ENCODE data around the gene MARK1.
"Not testable (repeated sequence)": the region's sequence is repeated elsewhere in the genome, so short reads cannot be mapped to it uniquely, and the experiment has no call there.

MARK1 gene

DNA sequence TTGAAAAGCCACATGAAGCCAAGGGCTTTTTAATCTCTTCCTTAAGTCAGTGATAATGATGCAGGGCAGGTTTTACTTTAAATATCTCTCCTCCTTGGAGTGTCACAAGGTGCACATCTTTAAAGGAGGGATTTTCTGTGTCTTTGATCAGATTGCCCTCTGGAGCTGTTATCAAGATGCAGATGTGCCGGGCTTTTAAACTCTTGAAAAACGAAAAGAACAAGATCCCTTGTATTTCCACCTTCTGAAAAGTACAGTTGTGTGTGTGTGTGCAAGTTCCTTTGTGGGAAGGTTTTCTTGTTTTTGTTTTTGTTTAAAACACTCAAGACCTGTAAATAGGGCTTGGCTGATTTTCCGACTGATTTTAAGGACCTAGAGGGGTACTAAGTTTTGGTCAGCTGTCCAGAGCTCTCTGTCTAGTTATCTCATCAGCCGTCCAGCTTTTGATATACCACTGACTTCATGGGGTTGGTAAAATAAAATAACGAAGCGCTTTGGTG is 1.6 kb downstream of the MARK1 start:
- DNase-seq: no peak

DNA sequence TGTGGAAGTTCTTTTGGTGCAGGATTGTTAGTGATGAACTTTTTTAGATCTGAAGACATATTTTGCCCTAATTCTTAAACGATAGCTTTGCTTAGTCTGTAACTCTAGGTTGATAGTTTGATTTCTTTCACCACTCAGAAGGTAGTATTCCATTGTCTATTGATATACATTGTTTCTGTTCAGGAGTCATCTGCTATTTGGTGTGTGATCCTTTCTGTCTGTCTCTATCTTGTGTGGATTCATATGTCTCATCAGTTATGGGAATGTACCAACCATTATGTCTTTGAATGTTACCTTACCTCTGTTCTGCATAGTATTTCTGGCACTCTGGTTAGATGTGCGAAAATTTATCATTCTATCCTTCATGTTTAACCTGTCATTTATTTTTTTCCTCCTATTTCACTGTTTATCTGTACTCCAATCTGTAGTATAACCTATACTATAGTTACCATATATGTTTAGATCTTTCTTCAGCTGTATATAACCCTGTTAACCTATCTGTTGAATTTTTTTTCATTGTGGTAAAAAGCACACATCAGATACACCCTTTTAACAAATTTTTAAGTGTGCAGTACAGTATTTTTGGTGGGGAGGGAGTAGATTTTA is 5.7 kb downstream of the MARK1 start:
- DNase-seq: no peak

DNA sequence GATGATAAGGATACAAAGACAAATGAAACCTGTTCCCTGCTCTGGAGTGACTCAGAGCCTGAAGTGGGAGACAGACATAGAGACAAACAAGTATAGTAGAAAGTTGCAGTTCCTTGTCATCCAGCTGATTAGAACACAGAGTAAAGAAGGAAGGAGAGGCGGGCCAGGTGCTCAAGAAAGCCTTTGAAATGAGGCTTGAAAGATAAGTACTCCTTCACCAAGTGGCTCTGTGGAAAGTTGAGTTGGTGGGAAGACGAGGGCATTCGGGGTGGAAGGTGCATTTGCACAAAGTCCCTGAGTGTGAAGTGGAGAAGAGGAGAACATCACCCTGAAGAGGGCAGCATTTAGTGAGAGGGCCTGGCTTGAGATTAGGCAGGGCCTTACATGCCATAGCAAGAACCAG is 17.0 kb downstream of the MARK1 start:
- DNase-seq: no peak

DNA sequence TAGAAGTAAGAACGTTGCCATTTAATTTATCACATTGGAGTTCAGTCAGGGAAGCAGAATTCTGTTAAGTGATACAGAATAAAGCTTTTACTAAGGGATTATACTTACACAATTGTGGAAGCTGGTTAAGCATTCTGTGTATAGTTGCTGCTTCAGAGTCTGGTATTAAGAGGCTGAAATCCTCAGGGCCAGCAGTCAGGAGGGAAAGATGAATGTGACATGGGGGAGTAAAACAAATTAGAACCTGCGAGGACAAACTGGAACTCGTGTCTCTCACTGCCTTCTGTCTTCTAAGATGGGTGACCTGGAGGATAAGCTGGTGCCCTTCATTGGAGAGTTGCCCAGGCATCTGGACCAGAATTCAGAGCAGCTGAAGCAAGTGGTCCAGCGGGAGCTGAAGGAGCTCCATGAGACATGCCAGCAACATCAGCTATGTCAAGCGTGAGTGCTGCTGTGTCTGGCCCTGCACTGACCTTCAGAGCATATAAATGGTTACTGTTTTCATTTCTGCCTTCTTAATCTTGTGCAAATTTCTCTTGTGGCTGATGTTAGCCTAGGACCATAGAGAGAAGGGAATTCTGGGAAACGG is 23.0 kb downstream of the MARK1 start:
- no peak for DNase-seq

DNA sequence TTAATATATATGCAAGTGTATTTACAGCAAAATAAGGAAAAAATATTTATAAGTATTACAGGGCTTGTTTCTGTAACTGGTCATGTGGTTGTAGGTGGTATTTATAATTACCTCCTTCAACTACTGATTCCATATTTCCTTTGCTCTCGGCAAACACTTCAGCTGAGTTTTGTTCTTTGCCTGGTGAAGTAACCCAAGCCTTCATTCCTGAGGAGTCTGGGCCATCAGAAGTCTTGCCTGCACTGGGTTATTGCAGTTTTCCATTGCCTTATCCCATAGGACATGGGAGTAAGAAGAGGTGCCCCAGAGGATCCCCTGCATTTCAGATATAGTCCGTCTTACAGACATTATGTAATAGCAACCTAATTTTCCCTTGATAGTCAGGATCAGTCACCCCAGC is 23.8 kb downstream of the MARK1 start:
- DNase-seq: no peak

DNA sequence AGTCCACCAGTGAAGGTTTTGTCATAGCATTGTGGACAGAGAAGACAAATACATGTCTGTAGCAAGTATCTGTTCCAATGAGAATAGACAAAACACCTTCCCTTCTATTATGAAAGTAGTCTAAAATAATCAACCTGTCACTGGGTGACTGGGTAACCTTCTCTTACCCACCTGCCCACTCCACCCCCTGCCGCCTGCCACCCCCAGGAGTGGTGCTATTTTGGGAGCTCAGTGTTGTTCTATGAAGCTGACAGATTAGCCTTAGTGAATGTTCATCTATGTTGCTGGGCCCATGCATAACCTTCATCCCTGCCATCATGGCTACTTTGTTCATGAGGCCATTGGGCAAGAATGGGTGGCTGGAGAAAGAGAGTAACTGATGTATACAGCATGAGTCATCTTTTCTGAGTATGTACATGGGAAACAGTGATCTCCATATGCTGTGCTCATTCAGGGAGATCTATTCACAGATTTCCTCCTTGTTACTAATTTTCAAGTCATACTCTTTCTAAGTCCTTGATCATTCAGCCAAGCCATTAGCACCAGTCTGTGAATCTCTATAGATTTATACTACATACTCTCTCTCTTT is 24.8 kb downstream of the MARK1 start:
- DNase-seq: no peak

DNA sequence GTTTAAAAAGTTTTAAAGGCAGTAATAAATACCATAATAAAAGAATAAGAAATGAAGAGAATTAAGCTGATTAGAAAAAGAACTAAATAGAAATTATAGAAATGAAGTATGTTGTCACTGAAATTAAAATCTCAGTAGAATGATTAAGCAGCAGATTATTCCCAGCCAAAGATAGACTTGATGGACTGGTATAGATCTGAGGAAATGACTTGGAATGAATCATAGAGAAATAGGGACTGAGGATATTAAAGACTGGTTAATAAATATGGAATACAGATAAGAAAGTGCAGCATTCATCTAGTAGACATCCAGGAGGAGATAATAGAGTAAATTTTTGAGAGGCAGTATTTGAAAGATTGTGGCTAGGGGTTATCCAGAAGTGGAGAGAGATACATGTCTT is 28.7 kb downstream of the MARK1 start:
- DNase-seq: no peak

DNA sequence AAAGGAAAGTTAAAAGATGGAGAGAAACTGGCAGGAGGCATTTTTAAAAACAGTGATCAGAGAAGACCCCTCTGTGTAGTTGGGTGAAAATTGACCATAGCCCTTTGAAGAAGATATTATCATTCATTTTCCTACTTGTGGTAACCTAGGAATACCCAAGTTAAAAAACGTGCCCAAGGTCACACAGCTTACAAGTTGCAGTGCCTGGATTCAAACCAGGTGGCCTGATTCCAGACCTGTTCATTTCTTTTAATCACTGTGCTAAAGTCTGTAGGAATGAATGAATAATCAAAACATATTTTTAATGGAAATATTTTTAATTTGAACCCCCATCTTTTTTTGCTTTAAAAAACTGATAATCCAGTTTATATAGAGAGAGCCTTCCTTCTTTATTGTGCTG is 35.6 kb downstream of the MARK1 start:
- no peak for DNase-seq

DNA sequence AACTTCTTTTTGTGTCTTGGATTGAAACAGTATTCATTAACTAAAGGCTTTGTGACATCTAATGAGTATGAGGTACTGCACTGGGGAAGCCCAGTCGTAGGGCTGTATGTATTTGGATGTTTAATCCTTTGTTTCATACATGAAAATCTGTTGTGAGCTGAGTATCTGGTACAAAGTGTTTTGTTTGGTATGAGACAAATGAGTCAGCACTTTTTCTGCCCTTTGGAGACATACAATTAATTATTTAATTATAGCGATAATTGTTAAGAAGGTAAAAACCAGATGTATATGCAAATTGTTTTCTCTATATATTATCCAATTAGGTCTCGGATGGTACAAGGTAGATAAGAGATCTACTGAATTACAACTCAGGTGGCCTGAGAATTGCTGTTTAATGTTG is 36.3 kb downstream of the MARK1 start:
- no peak for DNase-seq

DNA sequence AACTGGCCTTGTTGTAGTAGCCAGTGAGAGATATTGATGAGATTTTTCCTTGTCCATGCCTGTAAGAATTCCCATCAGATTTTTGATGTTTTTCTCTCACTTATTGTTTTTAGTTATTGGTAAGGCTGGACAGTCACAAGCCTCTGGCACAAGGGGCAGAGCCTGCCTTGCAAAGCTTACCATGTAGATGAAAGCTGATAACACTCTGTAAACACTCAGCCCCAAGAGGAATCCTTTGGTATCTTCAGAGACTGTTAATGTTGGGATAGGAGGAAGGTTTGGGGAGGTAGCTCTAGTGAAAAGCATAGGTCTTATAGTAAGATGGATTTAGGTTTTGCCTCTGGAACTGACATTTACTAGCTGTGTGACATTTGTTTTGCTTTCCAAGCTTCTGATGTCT is 37.7 kb downstream of the MARK1 start:
- no peak for DNase-seq

DNA sequence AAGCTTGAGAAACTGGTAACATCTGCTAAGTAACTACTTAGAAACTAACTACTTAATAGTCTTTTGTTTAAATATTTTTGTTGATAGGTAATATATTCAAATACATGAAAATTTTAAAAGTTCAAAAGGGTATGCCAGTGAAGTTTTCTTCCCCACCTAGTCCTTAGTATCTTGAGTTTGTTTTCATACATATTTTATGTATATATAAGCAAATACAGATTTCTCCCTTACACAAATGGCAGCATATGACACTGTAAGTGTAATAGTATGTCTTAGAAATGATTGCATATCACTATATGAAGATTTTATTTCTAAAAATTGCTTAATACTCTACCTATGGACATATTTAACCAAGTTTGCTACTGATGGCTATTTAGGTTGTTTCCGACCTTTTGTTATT is 38.9 kb downstream of the MARK1 start:
- no peak for DNase-seq

DNA sequence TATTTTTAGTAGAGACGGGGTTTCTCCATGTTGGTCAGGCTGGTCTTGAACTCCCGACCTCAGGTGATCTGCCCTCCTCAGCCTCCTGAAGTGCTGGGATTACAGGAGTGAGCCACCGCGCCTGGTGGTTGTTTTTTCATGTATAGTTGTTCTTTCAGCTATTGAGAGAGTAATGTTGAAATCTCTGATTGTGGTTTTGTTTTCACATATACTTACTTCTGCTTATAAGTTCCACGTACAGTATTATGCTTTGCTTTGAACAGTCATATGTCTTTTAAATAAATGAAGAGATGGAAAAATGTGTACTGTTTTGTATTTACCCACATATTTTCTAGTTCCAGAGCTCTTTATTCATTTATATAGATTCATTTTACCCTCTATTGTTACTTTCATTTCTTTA is 44.5 kb downstream of the MARK1 start:
- DNase-seq: no peak

DNA sequence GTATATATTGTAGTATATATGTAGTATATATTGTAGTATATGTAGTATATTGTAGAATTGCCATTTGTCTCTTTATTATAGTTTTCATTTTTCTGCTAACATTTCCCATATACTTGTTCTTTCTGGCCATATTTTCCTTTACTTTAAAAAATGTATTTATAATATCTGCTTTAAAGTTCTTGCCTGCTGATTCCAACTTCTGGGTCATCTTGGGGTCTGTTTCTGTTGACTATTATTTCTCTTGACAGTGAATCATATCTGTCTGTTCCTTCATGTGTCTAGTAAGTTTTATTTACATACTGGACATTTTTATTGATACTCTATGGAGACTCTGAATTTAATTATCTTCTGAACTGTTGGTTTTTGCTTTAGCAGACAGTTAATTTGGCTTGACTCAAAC is 45.9 kb downstream of the MARK1 start:
- DNase-seq: no peak

DNA sequence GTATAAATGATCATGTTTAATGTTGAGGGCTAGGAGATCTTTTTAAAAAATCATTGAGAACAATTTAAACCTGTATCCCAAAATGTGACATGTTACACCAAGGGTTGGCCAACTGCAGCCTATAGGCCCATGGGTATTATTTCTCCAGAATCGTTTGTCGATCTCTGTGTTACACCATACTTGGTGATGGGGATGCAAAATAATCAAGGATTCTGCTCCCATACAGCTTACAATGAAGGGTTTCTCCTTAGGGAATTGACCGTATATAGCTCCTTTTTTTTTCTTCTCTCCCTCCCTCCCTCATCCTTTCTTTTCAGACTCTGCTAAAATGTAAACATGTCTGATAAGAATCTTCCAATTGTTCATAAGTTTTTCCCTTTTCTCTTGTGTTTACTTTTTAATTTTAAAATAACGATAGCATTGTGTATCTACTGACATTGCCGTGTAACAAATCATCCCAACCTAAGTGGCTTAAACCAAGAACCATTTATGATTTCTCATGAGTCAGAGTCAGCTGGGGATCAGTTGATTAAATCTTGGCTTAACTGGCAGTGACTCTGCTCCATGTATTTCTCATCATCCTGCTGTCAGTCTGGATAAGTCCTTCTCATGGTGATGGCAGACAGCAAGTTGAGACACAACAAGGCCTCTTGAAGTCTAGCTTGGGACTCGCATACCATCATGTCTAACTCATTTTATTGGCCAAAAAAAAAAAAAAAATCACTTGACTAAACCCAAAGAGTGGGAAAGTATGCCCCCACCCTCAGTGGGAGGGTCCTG is 48.0 kb downstream of the MARK1 start:
- no peak for DNase-seq

DNA sequence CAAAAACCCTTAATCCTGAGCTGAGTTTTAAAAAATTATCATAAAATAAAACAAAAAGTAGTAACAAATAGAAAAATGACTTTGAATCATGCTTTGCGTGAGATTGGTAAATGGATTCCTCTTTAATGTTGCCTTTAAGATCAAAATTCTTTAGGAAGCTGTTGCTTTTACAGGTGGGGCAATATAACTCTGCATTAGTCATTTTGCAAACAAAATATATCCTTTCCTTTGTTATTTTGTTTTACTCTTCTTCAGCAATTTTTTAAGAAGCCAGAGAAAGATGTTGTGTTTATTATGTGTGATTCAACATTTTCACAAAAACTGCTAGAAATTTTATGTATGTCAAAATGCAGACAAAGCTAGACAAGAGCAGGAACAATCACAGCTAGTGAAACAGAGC is 50.0 kb downstream of the MARK1 start:
- DNase-seq: no peak

DNA sequence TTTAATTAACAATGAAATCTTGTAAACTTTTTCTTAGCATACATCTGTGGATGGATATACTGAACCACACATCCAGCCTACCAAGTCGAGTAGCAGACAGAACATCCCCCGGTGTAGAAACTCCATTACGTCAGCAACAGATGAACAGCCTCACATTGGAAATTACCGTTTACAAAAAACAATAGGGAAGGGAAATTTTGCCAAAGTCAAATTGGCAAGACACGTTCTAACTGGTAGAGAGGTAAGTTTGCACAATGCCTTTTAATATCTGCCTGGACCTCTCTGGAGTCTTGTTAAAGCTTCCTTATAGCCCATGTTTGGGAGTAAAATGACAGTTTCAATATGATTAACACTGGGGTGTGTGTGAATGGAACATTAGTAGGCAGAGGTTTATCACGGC is 51.4 kb downstream of the MARK1 start:
- no peak for DNase-seq

DNA sequence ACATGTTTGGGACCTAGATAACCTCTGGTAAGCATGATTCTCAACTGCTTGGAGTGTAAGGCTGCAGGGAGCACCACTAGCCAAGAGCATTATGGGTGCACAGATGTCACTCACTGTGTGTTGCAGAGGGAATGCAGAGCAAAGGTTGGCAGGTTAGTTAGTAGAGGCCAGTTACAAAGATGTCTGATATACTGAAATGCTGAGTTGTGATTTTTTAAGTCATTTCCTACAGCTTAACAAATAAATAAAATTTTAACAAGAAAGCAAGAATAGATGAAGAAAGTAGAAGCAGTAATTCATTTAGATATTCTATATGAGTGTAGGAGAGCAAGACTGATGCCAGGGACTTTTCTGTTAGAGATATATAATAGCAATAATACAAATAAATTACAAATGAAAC is 64.8 kb downstream of the MARK1 start:
- no peak for DNase-seq

DNA sequence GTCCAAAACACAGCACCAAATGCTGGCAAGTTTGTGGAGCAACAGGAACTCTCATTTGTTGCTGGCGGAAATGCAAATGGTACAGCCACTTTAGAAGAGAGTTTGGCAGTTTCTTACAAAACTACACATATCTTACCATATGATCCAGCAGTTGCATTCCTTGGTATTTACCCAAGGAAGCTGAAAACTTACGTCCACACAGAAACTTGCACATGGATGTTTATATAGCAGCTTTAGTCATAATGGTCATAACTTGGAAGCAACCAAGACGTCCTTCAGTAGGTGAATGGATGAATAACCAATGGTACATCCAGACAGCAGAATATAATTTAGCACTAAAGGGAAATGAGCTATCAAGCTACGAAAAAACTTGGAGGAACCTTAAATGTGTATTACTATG is 66.4 kb downstream of the MARK1 start:
- no peak for DNase-seq

DNA sequence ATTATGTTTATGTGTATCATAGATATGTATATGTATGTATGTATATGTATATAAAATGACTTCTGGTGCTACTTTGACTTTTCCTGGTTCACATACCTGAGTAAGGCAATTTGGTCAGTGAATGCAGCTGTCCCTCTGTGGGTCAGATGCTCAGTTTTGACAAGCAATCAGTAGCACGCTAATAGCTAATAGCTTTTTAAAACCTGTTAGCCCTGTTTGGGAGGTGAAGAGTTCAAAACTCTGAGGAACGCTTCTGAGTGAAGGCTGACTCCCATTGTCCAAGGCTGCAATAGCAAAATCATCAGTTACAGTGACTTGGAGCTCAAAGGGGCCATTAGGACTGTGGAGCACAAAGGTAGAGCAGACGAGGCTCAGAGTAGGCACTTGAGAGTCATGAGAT is 67.2 kb downstream of the MARK1 start:
- DNase-seq: no peak

DNA sequence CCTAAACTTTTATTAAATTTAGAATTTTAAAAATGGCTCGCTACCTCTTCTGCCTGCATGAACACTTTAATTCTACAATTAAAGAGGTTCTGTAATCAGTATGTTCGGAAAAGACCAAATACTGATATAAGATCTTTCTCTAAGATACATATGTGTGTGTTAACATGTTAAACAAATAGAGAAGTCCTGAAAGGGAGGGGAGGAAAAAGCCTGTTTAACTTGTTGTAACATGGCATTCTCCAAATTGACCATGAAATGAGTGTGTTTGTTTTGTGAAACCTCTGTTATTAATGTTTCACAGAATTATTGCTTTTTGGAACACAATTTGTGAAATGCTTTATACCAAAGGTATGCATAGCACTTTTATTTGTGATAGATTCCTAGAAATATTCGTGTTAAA is 77.0 kb downstream of the MARK1 start:
- DNase-seq: no peak

DNA sequence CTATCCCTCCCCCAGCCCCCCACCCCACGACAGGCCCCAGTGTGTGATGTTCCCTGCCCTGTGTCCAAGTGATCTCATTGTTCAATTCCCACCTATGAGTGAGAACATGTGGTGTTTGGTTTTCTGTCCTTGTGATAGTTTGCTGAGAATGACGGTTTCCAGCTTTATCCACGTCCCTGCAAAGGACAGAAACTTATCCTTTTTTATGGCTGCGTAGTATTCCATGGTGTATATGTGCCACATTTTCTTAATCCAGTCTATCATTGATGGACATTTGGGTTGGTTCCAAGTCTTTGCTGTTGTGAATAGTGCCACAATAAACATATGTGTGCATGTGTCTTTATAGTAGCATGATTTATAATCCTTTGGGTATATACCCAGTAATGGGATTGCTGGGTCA is 77.7 kb downstream of the MARK1 start:
- DNase-seq: not testable (repeated sequence)

DNA sequence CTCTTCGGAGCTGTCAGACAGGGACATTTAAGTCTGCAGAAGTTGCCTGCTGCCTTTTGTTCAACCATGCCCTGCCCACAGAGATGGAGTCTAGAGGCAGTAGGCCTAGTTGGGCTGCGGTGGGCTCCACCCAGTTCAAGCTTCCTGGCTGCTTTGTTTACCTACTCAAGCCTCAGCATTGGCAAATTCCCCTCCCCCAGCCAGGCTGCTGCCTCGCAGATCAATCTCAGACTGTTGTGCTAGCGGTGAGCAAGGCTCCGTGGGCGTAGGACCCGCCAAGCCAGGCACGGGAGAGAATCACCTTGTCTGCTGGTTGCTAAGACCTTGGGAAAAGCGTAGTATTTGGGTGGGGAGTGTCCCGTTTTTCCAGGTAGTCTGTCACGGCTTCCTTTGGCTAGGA is 83.2 kb downstream of the MARK1 start:
- not testable (repeated sequence) for DNase-seq

DNA sequence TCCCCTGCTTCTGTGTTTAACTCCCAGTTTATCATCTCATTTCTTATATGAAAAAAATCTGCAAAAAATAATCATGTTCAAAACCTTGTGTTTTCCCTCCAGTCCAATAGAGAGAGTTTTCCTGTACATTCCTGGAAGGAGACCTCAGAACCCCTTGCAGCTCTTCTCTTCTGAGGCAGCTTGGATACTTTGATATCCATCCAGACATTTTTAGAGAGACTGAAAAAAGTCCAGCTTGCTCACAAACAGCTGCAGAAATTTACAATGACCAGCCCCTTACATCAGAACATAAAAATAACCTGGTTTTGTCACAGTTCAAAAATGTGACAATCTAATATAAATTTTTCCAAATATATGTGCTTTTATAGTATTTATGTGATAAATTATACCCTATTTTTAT is 88.9 kb downstream of the MARK1 start:
- DNase-seq: no peak

DNA sequence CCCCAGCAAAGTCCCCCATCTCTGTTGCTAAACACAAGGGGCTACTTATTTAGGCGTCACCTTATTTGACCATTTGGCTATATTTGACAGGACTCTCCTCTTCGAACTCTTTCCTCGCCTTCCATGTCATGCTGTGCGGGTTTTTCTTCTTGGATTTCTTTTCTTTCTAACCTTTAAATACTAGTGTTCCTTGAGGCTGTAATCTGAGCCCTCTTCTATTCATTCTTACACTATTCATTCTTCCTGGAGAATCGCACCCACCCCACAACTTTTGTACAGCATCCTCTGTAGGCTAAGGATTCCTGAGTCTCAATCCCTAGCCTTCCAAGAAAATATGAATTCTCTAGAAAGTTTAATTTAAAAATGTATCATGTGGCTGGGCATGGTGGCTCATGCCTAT is 100.5 kb downstream of the MARK1 start:
- DNase-seq: no peak

Measured in NCI-H446 treated with DMSO at 0.1 percent for 48 hours (cell line).